ENCODE measurements around the gene CHRNA7.

GRCh38 chr15:31997711-31998110, 32.6 kb upstream of the CHRNA7 start:
- no peak for TF ChIP-seq EZH2 (IDR thresholded peaks at IDR 0.05)
- no peak for TF ChIP-seq POLR2AphosphoS5 (IDR thresholded peaks at IDR 0.05; ENCODE audit: borderline replicate concordance, low read depth, low read length)
- no peak for TF ChIP-seq FOXP2 (optimal IDR thresholded peaks at IDR 0.05; ENCODE audit: control extremely low read depth, extremely low read length, insufficient read depth)

All from SK-N-MC (cell line).